K562 (cell line): ENCODE measurements around the gene CALML4. TPM values are rescaled to one million over a fixed set of nuclear protein-coding genes. Genes with fewer than 3 reads are reported as not detected.

Experiments
- ATAC-seq: fragments of 200-7000 bp; cut with Tn5 transposase; 3 replicates; pipeline ENCODE4 v1.9.1; 2020; ENCODE audit warnings: moderate library complexity
- BruUV-seq: library from RNA; stranded (reverse); fragments of 400-500 nt; replicated peaks from 2 replicates; lab custom pipeline; 2021; lab: Mats Ljungman, UMichigan
- CTCF ChIA-PET: fragments of 300-600 bp; formaldehyde crosslinking; extraction: SDS; loops from one replicate; lab custom pipeline; 2021; ENCODE audit warnings: low intra/inter-chr PET ratio; lab: Yijun Ruan, JAX
- POLR2A ChIA-PET: fragments of 300-600, 350-650 bp; sonication (Branson Sonifier 250); formaldehyde crosslinking; extraction: SDS; loops from one replicate; lab custom pipeline; 2021; ENCODE audit warnings: antibody characterized with exemption, inconsistent platforms; lab: Yijun Ruan, JAX
- DNase-seq, 4 experiments: peaks; one replicate each; pipeline versions ENCODE4 v3.0.0 to v3.0.0-alpha.2; 2011 to 2018; ENCODE audit warnings: low spot score in 3 of 4, mixed read lengths in 3 of 4; ENCODE audit errors: extremely low read depth in 1 of 4
- FAIRE-seq: peaks from 2 replicates; lab custom pipeline; 2011; peaks lifted over from hg19 to GRCh38; lab: Jason Lieb, UNC
- H2AFZ ChIP-seq: 2 replicates; pipeline ENCODE4 v1.6.0; 2011; ENCODE audit warnings: low read depth, low read length, control low read depth, inconsistent platforms
- H3K27ac ChIP-seq: fragments of 200-600 bp; 3 replicates; pipeline ENCODE4 v1.8.0; 2011; ENCODE audit warnings: low read depth, mild to moderate bottlenecking, control low read depth, inconsistent platforms, low read length, moderate library complexity, mixed read lengths; ENCODE audit errors: extremely low read depth
- H3K27me3 ChIP-seq, 2 experiments: fragments of 300-600 bp in 1 of 2; 2 replicates in 1 of 2; 3 replicates in 1 of 2; pipeline versions ENCODE4 v1.6.0 to v1.8.0; 2011; ENCODE audit warnings: inconsistent platforms in 2 of 2, low read length in 2 of 2, mild to moderate bottlenecking in 1 of 2, mixed read lengths in 1 of 2, moderate library complexity in 1 of 2; ENCODE audit not compliant: control insufficient read depth in 2 of 2, insufficient read depth in 2 of 2
- H3K36me3 ChIP-seq: fragments of 300-600 bp; 3 replicates; pipeline ENCODE4 v1.8.0; 2011; ENCODE audit warnings: mild to moderate bottlenecking, low read length, inconsistent platforms; ENCODE audit not compliant: control insufficient read depth, insufficient read depth
- H3K4me1 ChIP-seq, 2 experiments: fragments of 200-600 bp in 1 of 2; replicated peaks in 1 of 2; 2 replicates in 1 of 2; 3 replicates in 1 of 2; pipeline versions ENCODE4 v1.5.1 to v1.8.0; 2011; ENCODE audit warnings: inconsistent platforms in 2 of 2, low read length in 2 of 2, mild to moderate bottlenecking in 1 of 2, mixed read lengths in 1 of 2, moderate library complexity in 1 of 2; ENCODE audit not compliant: control insufficient read depth in 2 of 2, insufficient read depth in 2 of 2
- H3K4me2 ChIP-seq: 2 replicates; pipeline ENCODE4 v1.6.1; 2011; ENCODE audit warnings: low read length, control low read depth, inconsistent platforms, mixed read lengths; ENCODE audit not compliant: insufficient read depth
- H3K4me3 ChIP-seq: fragments of 200-600 bp; sonication (generic), shearing (Covaris generic); 2 replicates; pipeline ENCODE4 v1.5.1; 2016; ENCODE audit warnings: control low read depth, inconsistent platforms
- H3K79me2 ChIP-seq: fragments of 200-600 bp; 3 replicates; pipeline ENCODE4 v1.8.0; 2011; ENCODE audit warnings: low read length, inconsistent platforms; ENCODE audit not compliant: control insufficient read depth, insufficient read depth
- H3K9ac ChIP-seq, 2 experiments: 2 replicates each; pipeline versions ENCODE4 v1.6.0 to v1.6.1; 2011; ENCODE audit warnings: low read depth in 2 of 2, low read length in 2 of 2, control low read depth in 1 of 2, inconsistent platforms in 1 of 2, mild to moderate bottlenecking in 1 of 2, mixed read lengths in 1 of 2; ENCODE audit not compliant: insufficient read depth in 1 of 2
- H3K9me1 ChIP-seq: one replicate; pipeline ENCODE4 v1.6.0; 2011; ENCODE audit warnings: inconsistent platforms, mild to moderate bottlenecking, low read length, moderate library complexity; ENCODE audit not compliant: control insufficient read depth, insufficient read depth
- H3K9me3 ChIP-seq: replicated peaks from 2 replicates; pipeline ENCODE4 v1.5.1; 2011; ENCODE audit warnings: low read depth, low read length, inconsistent platforms; ENCODE audit not compliant: control insufficient read depth, insufficient read depth
- H4K20me1 ChIP-seq: replicated peaks from 2 replicates; pipeline ENCODE4 v1.6.1; 2011; ENCODE audit warnings: low read length, inconsistent platforms, mixed read lengths; ENCODE audit not compliant: control insufficient read depth, insufficient read depth
- AFF1 ChIP-seq, 2 experiments: fragments of 450-650 bp; IDR thresholded peaks; 2 replicates each; pipeline ENCODE4 v1.6.1; 2018; ENCODE audit warnings: mild to moderate bottlenecking in 2 of 2, low read depth in 1 of 2; ENCODE audit not compliant: partially characterized antibody in 2 of 2
- ARID2 ChIP-seq: fragments of 450-650 bp; IDR thresholded peaks from 2 replicates; pipeline ENCODE4 v1.6.1; 2017; ENCODE audit warnings: antibody characterized with exemption, mild to moderate bottlenecking
- DDX20 ChIP-seq: fragments of 450-650 bp; IDR thresholded peaks from 2 replicates; pipeline ENCODE4 v1.6.1; 2016; ENCODE audit warnings: missing genetic modification characterization, low read depth, mild to moderate bottlenecking, missing compliant biosample characterization, moderate library complexity
- ELF2 ChIP-seq: fragments of 250-450 bp; sonication (Bioruptor Pico); IDR thresholded peaks from 2 replicates; pipeline ENCODE4 v1.5.0; 2021; ENCODE audit warnings: mild to moderate bottlenecking
- GABPB1 ChIP-seq: sonication (generic); formaldehyde crosslinking; IDR thresholded peaks from 2 replicates; pipeline ENCODE4 v1.8.0; 2022; ENCODE audit warnings: mild to moderate bottlenecking, missing genetic modification reagents
- HES1 ChIP-seq: fragments of 450-650 bp; IDR thresholded peaks from 2 replicates; pipeline ENCODE4 v1.6.1; 2016; ENCODE audit warnings: low read depth, mild to moderate bottlenecking, moderate library complexity
- NEUROD1 ChIP-seq: fragments of 150-350 bp; IDR thresholded peaks from 2 replicates; pipeline ENCODE4 v1.6.1; 2014; ENCODE audit warnings: borderline replicate concordance, low read length, low read depth; ENCODE audit not compliant: partially characterized antibody
- NFATC3 ChIP-seq: fragments of 450-650 bp; IDR thresholded peaks from 2 replicates; pipeline ENCODE4 v1.6.1; 2017; ENCODE audit warnings: mild to moderate bottlenecking
- NFYB ChIP-seq: IDR thresholded peaks from 2 replicates; pipeline ENCODE4 v1.6.1; 2011; ENCODE audit warnings: mild to moderate bottlenecking, moderate library complexity; ENCODE audit not compliant: insufficient read length; ENCODE audit errors: extremely low read depth
- PHTF2 ChIP-seq: fragments of 250-450 bp; sonication (Bioruptor Pico); IDR thresholded peaks from 2 replicates; pipeline ENCODE4 v1.5.0; 2021; ENCODE audit warnings: mild to moderate bottlenecking
- RBFOX2 ChIP-seq: fragments of 200-400 bp; formaldehyde crosslinking; IDR thresholded peaks from 2 replicates; pipeline ENCODE4 v1.6.1; 2017; ENCODE audit warnings: low read depth, mild to moderate bottlenecking, low read length, moderate library complexity
- SIN3B ChIP-seq: fragments of 450-650 bp; IDR thresholded peaks from 2 replicates; pipeline ENCODE4 v1.6.1; 2017; ENCODE audit warnings: low read depth, mild to moderate bottlenecking, moderate library complexity
- SMAD1 ChIP-seq: fragments of 150-350 bp; IDR thresholded peaks from 2 replicates; pipeline ENCODE4 v1.6.1; 2014; ENCODE audit warnings: low read length, low read depth; ENCODE audit not compliant: partially characterized antibody
- SOX6 ChIP-seq: fragments of 450-650 bp; IDR thresholded peaks from 2 replicates; pipeline ENCODE4 v1.6.1; 2014; ENCODE audit warnings: mild to moderate bottlenecking
- TAL1 ChIP-seq: fragments of 450-650 bp; IDR thresholded peaks from 2 replicates; pipeline ENCODE4 v1.6.1; 2016; ENCODE audit warnings: mild to moderate bottlenecking
- TCF7L2 ChIP-seq: fragments of 150-350 bp; IDR thresholded peaks from 2 replicates; pipeline ENCODE4 v1.6.1; 2016; ENCODE audit warnings: low read depth, mild to moderate bottlenecking, low read length, moderate library complexity
- TEAD2 ChIP-seq: fragments of 450-650 bp; IDR thresholded peaks from 2 replicates; pipeline ENCODE4 v1.6.1; 2016; ENCODE audit warnings: missing genetic modification characterization, control low read depth, missing compliant biosample characterization
- ZNF347 ChIP-seq: fragments of 450-650 bp; formaldehyde crosslinking; IDR thresholded peaks from 2 replicates; pipeline ENCODE4 v1.4.0; 2020; ENCODE audit warnings: low read depth, mild to moderate bottlenecking, moderate library complexity
- WGBS: fragments of 100-300 bp; shearing (Covaris generic); methylation state at CpG from one replicate; pipeline ENCODE4 v1.1.6; 2016; ENCODE audit warnings: low coverage, mixed read lengths; ENCODE audit not compliant: insufficient coverage; ENCODE audit errors: missing lambda C conversion rate; 5-methylcytosine and 5-hydroxymethylcytosine counted together
- in situ Hi-C: fragments of 300-500 bp; cut with MboI; formaldehyde crosslinking; loops from 4 replicates; pipeline ENCODE4 v1.15.0; 2018; ENCODE audit warnings: inconsistent platforms, mixed read lengths
- intact Hi-C: fragments of 100-400 bp; cut with micrococcal nuclease; formaldehyde crosslinking; loops from 2 replicates; pipeline ENCODE4 v1.14.2; 2022
- polyA plus RNA-seq, 8 experiments: library from polyadenylated mRNA; depleted of rRNA in 4 of 8; stranded (reverse) in 5 of 8; unstranded in 3 of 8; fragments of >200 nt; fragmentation: Nextera tagmentation in 2 of 8; fragmentation: Illumina TruSeq in 1 of 8; extraction: Ambion mirVana in 2 of 8; extraction: Trizol in 1 of 8; gene quantifications; 2 replicates each; pipeline versions ENCODE4 v1.2.1 to v1.2.3, GENCODE V29; 2011 to 2014; ENCODE audit warnings: inconsistent platforms in 1 of 8, missing spikeins in 1 of 8
- total RNA-seq, 7 experiments: library from RNA; depleted of rRNA in 6 of 7; stranded (reverse); fragments of >200 nt in 6 of 7; fragmentation: Illumina TruSeq in 2 of 7; extraction: Trizol in 2 of 7; gene quantifications; 2 replicates each; pipeline versions ENCODE4 v1.2.1 to v1.2.3, GENCODE V29; 2011 to 2021; ENCODE audit warnings: low replicate concordance in 1 of 7

CALML4 gene
- total and polyA plus RNA-seq, 9 of the 15 experiments (the other 6 are each of a cell fraction or from before 2014, with no cell fraction given), result 2.8 to 30.6 (median 15.5) TPM

GRCh38 chr15:68207176-68207935 lies 2.2 kb upstream of the CALML4 start (continued):
- peak; percentile 16; the same call in 1 of the 2 replicates for TF ChIP-seq RBFOX2
- no peak for TF ChIP-seq TCF7L2
- TF ChIP-seq ZNF347 (CRISPR knock-in tag), result no peak

- Histone ChIP-seq H3K9me3 (no peaks in the 10 kb centered on the region), H2AFZ (no peak overlapping the region), H3K36me3 (peaks cover 67% of the 10 kb centered on the region; the same call in 2 of the 3 replicates), H3K27me3 (no peaks in the 10 kb centered on the region), H3K9ac (peak overlapping the region in 1 of 2 experiments; percentile 43; a peak in 1 of 4 replicates), H3K4me1 (peaks cover 14 to 46% of the 10 kb centered on the region in 2 experiments), H3K79me2 (peaks cover 37% of the 10 kb centered on the region), H3K27ac (peak overlapping the region; percentile 75), H3K4me3 (no peak overlapping the region), H3K4me2 (no peak overlapping the region), H3K9me1 (peaks cover under 1% of the 10 kb centered on the region), H4K20me1 (peaks cover 15% of the 10 kb centered on the region; the same call in 1 of the 2 replicates)
- intact Hi-C loops, result no loop called here
- ChIA-PET CTCF (no interaction called here), POLR2A (interaction anchor here (0.5 to 0.6 kb wide), 2 partner anchors 13 to 322 kb away, joined by 3 to 4 read pairs; no protein-coding TSS in a partner anchor)
- ATAC-seq (peak; percentile 10), DNase-seq (no peak), FAIRE-seq (no peak)
- in situ Hi-C loops, result no loop called here
- no TSS peak for BruUV-seq
- 85% methylated on average over 9 of the region's 12 CpGs for WGBS
- TF ChIP-seq TAL1 (no peak), NFYB (no peak), SIN3B (no peak), SMAD1 (no peak), NFATC3 (no peak), PHTF2 (CRISPR knock-in tag) (no peak), SOX6 (no peak), TEAD2 (no peak), AFF1 (IDR thresholded peaks at IDR 0.05; ENCODE audit: low read depth in 1 of 2, partially characterized antibody in 2 of 2) (no peak), HES1 (no peak), DDX20 (no peak), NEUROD1 (no peak), ELF2 (CRISPR knock-in tag) (no peak), ARID2 (no peak), GABPB1 (no peak)
These were observed 1.6 kb upstream of the CALML4 start for GRCh38 chr15:68206711-68207151.
